Ishikawa (cell line): Measurements from ENCODE around the gene SEC14L2.

ENCODE experiments used
- CEBPB ChIP-seq: IDR thresholded peaks from 2 replicates; pipeline ENCODE4 v1.6.1; 2012
- CREB1 ChIP-seq: IDR thresholded peaks from 2 replicates; pipeline ENCODE4 v1.6.1; 2012; ENCODE audit warnings: low read depth
- EGR1 ChIP-seq: IDR thresholded peaks from 2 replicates; pipeline ENCODE4 v1.6.1; 2012
- EP300 ChIP-seq: IDR thresholded peaks from 2 replicates; pipeline ENCODE4 v1.6.1; 2012; ENCODE audit warnings: borderline replicate concordance
- FOXM1 ChIP-seq: IDR thresholded peaks from 2 replicates; pipeline ENCODE4 v1.6.1; 2012; ENCODE audit warnings: low read depth, borderline replicate concordance
- MAX ChIP-seq: IDR thresholded peaks from 2 replicates; pipeline ENCODE4 v1.6.1; 2012
- TCF12 ChIP-seq: IDR thresholded peaks from 2 replicates; pipeline ENCODE4 v1.6.1; 2012; ENCODE audit warnings: low read depth
- USF1 ChIP-seq: IDR thresholded peaks from 2 replicates; pipeline ENCODE4 v1.6.1; 2012
- YY1 ChIP-seq: IDR thresholded peaks from 2 replicates; pipeline ENCODE4 v1.6.1; 2012; ENCODE audit warnings: low read depth

GRCh38 chr22:30416403-30416802 is 19.6 kb downstream of the SEC14L2 start:
- TF ChIP-seq CEBPB: no peak
- TF ChIP-seq EGR1: no peak
- TF ChIP-seq TCF12: no peak
- no peak for TF ChIP-seq FOXM1
- TF ChIP-seq CREB1: no peak
- TF ChIP-seq MAX: no peak
- TF ChIP-seq YY1: no peak
- TF ChIP-seq EP300: no peak
- TF ChIP-seq USF1: no peak
